MCF 10A (cell line): Measurements from ENCODE around the gene GPR68. TPM values are rescaled to one million over a fixed set of nuclear protein-coding genes. Genes with fewer than 3 reads are reported as not detected.

Experiments used
- BruUV-seq: library from RNA; stranded (reverse); fragments of 400-500 nt; replicated peaks from 2 replicates; lab custom pipeline; 2021; lab: Mats Ljungman, UMichigan
- CTCF ChIA-PET: fragments of 300-600 bp; sonication (Branson Sonifier 250); formaldehyde crosslinking; extraction: SDS; loops from one replicate; lab custom pipeline; 2021; ENCODE audit warnings: antibody characterized with exemption, inconsistent platforms; lab: Yijun Ruan, JAX
- POLR2A ChIA-PET: fragments of 300-600, 350-650 bp; sonication (Branson Sonifier 250); formaldehyde crosslinking; extraction: SDS; loops from one replicate; lab custom pipeline; 2020; ENCODE audit warnings: antibody characterized with exemption, inconsistent platforms; lab: Yijun Ruan, JAX
- DNase-seq: peaks from one replicate; pipeline ENCODE4 v3.0.0-alpha.2; 2018; ENCODE audit not compliant: unreplicated experiment
- H3K27ac Mint-ChIP-seq: one replicate; pipeline ENCODE4 v1.8.0; 2022; ENCODE audit warnings: mild to moderate bottlenecking, low read depth, mixed read lengths; ENCODE audit not compliant: unreplicated experiment
- H3K27me3 Mint-ChIP-seq: one replicate; pipeline ENCODE4 v1.8.0; 2022; ENCODE audit warnings: mixed read lengths; ENCODE audit not compliant: insufficient read depth, unreplicated experiment
- H3K36me3 Mint-ChIP-seq: one replicate; pipeline ENCODE4 v1.8.0; 2022; ENCODE audit warnings: mild to moderate bottlenecking, moderate library complexity, mixed read lengths; ENCODE audit not compliant: insufficient read depth, unreplicated experiment
- H3K4me1 Mint-ChIP-seq: one replicate; pipeline ENCODE4 v1.8.0; 2022; ENCODE audit warnings: mixed read lengths; ENCODE audit not compliant: insufficient read depth, unreplicated experiment
- H3K4me3 Mint-ChIP-seq: one replicate; pipeline ENCODE4 v1.8.0; 2022; ENCODE audit warnings: mild to moderate bottlenecking, moderate library complexity, mixed read lengths; ENCODE audit not compliant: unreplicated experiment
- H3K9me3 Mint-ChIP-seq: one replicate; pipeline ENCODE4 v1.8.0; 2022; ENCODE audit warnings: mixed read lengths; ENCODE audit not compliant: unreplicated experiment
- CTCF ChIP-seq: fragments of 200-600 bp; IDR thresholded peaks from one replicate; pipeline ENCODE4 v1.8.0; 2022; ENCODE audit warnings: antibody characterized with exemption, mild to moderate bottlenecking; ENCODE audit not compliant: unreplicated experiment
- intact Hi-C: fragments of 100-400 bp; cut with micrococcal nuclease; formaldehyde crosslinking; loops from 2 replicates; pipeline ENCODE4 v1.14.1; 2022
- total RNA-seq: library from RNA; stranded (reverse); gene quantifications from 2 replicates; pipeline ENCODE4 v1.2.3, GENCODE V29; 2022

The GPR68 gene
- total RNA-seq, 1 experiment from 2014 or later = 0.14 TPM

- no peak overlapping the region for H3K27ac Mint-ChIP-seq
- POLR2A ChIA-PET = no interaction called here
Measured at GRCh38 chr14:91286530-91286937, 42.0 kb upstream of the GPR68 start.

GRCh38 chr14:91284791-91285548, 40.5 kb upstream of the GPR68 start:
- intact Hi-C loops = no loop called here
- no peak for TF ChIP-seq CTCF
- Mint-ChIP-seq H3K27ac (no peak overlapping the region), H3K36me3 (peaks cover 42% of the 10 kb centered on the region), H3K4me1 (peaks cover 29% of the 10 kb centered on the region), H3K27me3 (no peaks in the 10 kb centered on the region), H3K9me3 (peaks cover 7% of the 10 kb centered on the region), H3K4me3 (no peak overlapping the region)
- CTCF ChIA-PET = interaction anchor here (0.5 to 9.2 kb wide), 16 partner anchors 9 to 323 kb away, joined by 3 to 195 read pairs (median 4); no protein-coding TSS in a partner anchor
- no TSS peak for BruUV-seq
- POLR2A ChIA-PET = interaction anchor here (0.8 to 1.1 kb wide), 2 partner anchors 41 to 108 kb away, joined by 3 read pairs; no protein-coding TSS in a partner anchor
- no peak for DNase-seq

More at GRCh38 chr14:91286530-91286937, 42.0 kb upstream of the GPR68 start:
- peak; percentile 83 for DNase-seq
- peak; percentile 76 for TF ChIP-seq CTCF
- CTCF ChIA-PET = interaction anchor here (0.5 to 9.2 kb wide), 22 partner anchors 8 to 518 kb away, joined by 3 to 195 read pairs (median 4); no protein-coding TSS in a partner anchor
- Mint-ChIP-seq H3K4me3 (no peak overlapping the region), H3K27me3 (no peaks in the 10 kb centered on the region), H3K9me3 (peaks cover 7% of the 10 kb centered on the region), H3K36me3 (peaks cover 37% of the 10 kb centered on the region), H3K4me1 (peaks cover 23% of the 10 kb centered on the region)
- no TSS peak for BruUV-seq
- intact Hi-C loops = loop anchor here (1.0 to 2.0 kb wide), 3 partner anchors 109 to 383 kb away; partner anchors contain the start of gene RPS6KA5

- Mint-ChIP-seq H3K27me3 (no peaks in the 10 kb centered on the region), H3K4me3 (no peak overlapping the region), H3K4me1 (peaks cover 29% of the 10 kb centered on the region), H3K27ac (peak overlapping the region; percentile 49), H3K9me3 (peaks cover 7% of the 10 kb centered on the region), H3K36me3 (peaks cover 40% of the 10 kb centered on the region)
- no TSS peak for BruUV-seq
- POLR2A ChIA-PET = interaction anchor here (0.7 to 1.1 kb wide), 3 partner anchors 107 to 1021 kb away, joined by 3 read pairs; no protein-coding TSS in a partner anchor
- CTCF ChIA-PET = interaction anchor here (0.5 to 9.2 kb wide), 8 partner anchors 8 to 322 kb away, joined by 3 to 195 read pairs (median 4); no protein-coding TSS in a partner anchor
- no peak for TF ChIP-seq CTCF
- peak; percentile 49 for DNase-seq
- intact Hi-C loops = no loop called here
Measured at GRCh38 chr14:91284146-91284790, 39.8 kb upstream of the GPR68 start.
